ENCODE data around the gene ACR.

Gene ACR

DNA sequence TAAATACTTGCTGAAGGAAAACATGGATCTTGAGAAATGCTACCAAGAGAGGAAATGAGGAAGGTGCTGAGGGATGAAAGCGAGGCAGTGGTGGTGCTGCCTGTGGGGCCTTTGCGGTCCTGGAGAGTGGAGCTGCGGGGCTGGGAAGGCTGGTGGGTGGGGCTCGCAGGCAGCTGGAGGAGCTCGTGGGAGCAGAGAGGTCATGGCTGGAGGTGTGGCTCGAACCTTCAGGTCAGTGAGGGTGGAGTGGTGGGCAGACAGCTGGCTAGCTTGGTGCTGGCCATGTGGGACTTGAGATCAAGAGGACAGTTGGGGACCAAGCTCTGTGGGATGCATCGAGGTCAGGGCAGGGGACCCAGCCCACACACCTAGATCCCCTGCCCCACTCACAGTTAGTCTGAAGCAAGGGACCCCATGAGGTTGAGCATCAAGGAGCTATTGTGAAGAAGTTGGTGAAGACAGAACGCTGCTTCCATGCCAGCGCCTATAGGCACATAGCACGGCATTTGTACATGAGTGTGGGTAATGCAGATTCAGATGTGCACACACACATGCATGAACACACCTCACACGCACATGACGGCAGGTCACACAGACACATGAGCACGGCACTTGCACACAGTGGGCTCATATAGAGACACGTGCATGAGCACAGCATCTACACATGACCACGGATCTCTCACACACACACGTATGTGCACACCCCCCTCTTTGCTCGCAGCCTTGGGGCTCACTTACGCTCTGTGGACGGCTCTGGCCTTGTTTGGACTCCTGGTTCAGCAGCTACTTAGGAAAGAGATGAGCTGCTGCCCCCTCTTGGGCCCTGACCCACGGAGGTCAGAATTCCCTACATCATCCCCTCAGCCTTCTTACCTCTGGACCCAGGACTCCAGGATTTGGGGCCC lies 34.9 kb upstream of the ACR start:
- DNase-seq: no peak

DNA sequence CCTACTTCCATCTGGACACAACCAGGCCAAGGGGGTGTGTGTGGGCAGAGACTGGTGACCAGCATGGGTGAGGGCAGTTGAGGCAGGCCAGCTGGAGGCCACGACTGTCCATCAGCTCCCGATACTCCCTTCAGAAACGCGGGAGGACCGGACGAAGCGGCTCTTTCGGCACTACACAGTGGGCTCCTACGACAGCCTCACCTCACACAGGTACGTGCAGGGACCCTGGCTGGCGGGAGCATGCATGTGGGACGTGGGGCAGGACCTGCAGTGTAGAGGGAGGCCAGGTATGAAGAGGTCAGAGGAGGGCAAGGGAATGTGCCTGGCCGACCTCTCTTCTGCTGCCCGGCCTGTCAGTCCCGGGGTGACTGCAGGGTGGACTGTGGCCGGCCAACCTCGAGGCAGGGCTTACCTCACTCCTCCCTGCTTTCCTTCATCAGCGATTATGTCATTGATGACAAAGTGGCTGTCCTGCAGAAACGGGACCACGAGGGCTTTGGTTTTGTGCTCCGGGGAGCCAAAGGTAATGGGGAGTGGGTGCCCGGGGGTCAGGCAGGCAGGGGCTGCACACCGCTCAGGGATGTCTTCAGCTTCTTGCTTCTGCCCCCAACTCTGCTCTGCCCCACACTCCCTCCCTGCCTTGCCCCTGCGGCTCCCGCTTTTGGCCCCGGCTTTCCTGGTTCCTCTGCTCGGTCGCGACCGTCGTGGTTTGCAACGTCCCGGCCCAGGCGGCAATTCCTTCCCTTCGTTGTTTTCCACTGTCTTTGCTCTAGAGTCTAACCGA lies 34.1 kb upstream of the ACR start:
- DNase-seq: no peak

DNA sequence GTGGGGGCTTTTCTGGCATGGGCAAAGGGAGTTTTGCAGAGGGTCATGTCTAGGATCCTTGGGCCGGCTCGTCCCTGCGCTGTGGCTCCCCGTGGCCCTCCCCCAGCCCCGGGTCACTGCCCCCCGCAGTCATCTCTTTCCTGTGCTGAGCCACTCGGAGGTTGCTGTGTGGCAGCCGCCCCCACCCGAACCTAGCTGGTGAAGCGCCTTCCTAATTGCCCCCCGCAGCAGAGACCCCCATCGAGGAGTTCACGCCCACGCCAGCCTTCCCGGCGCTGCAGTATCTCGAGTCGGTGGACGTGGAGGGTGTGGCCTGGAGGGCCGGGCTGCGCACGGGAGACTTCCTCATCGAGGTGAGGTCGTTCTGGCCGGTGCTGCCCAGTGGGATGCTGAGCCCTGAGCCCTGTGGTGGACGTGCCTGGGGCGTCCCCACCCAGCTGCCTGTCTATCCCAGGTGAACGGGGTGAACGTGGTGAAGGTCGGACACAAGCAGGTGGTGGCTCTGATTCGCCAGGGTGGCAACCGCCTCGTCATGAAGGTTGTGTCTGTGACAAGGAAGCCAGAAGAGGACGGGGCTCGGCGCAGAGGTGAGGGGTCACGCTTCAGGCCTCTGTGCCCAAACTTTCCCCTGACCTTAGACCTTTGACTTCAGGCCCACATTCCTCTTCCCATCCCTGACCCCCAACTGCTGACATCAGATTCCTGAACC lies 33.3 kb upstream of the ACR start:
- DNase-seq: no peak

DNA sequence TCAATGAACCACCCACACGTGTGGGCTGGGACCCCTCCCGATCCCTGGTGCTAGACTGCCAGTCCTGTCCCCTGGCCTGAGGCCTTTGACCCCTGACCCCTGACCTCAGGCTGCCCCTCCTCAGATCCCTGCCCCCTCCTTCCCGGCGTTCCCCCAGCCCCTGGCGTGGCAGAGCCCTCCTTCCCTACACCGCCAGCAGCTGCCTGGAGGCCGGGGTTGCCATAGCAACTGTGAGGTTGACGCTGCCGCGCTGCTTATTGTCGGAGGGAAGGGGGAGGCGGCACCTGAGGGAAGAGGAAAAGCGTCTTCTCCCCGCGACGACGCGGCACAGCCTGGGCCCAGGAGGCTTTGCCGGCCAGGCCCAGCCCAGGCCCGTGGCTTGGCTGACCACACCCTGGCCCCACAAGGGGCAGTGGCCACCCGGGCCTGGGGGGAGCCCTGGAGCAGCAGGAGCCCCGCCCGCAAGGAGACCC lies 32.7 kb upstream of the ACR start:
- no peak for DNase-seq

DNA sequence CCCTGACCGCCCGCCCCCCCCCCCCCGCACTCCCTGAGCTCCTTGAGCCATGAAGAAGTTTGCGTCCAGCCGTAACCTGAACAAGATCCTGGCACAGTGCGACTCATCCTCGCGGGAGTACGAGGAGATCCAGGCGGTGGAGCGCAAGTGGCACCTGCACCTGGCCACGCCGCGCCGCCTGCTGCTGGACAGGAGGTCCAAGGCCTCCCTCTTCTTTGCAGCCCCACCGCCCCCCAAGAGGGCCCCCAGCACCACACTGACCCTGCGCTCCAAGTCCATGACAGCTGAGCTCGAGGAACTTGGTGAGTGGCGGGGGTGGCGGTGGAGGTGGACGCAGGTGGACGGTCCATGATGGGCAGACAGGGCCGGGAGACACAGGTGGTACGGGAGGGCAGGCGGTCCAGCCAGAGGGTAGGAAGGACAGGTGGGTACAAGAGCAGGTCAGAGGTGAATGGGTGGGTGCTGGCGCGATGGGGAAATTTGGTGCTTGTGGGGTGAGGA lies 32.1 kb upstream of the ACR start:
- DNase-seq: no peak

DNA sequence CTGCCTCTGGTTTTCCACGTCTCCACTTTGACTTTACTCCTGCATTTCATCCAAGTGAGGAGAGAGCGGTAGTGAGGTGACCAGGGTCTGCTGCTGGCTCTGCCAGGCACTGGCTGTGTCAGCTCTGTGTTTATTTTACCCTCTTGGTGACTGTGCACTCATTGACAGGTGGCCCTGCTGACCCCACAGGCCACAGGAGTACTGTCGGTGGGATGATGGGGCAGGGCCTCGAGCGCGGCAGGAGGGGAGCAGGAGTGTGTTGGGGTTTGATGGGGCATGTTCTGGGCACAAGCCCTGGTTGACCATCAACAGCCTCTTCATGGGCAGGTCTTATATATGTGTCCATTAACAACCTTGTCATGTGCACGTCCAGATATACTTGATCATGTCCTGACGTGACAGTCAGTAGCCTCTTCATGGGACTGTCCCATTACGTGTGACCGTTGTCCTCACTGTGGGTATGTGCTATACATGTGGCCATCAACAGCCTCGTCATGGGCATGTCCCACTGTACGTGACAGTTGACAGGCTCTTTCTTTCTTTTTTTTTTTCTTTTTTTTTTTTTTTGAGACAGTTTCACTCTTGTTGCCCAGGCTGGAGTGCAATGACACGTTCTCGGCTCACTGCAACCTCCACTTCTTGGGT lies 31.4 kb upstream of the ACR start:
- DNase-seq: no peak

DNA sequence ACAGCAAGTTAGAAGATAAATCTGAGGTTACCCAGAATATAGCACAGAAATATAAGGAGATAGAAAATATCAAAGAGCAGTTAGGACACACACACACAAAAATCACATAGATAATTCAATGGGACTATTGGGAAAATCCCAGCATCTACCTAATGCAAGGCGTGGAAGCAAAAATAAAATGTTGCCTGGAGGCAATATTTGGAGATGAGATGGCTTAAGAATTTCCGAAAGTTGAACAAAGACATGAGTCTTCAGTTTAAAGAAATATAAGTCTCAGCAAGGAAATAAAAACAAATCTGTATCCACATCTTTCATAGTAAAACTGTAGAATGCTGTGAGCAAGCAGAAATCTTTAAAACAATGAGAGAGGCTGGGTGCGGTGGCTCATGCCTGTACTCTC lies 29.5 kb upstream of the ACR start:
- no peak for DNase-seq

DNA sequence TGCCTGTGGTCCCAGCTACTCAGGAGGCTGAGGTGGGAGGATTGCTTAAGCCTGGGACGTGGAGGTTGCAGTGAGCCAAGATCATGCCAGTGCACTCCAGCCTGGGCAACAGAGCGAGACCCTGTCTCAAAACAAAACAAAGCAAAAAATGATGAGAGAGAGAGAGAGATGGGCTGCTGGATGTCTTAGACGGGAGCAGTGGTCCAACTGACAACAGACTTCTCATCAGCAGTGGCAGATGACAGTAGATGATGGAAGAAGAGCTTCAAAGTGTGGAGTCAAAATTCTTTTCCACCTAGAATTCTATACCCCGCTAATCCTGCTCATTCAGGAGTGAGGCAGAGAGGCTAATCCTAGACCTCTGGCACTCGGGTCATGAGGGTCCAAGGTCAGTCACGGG lies 29.0 kb upstream of the ACR start:
- DNase-seq: no peak

DNA sequence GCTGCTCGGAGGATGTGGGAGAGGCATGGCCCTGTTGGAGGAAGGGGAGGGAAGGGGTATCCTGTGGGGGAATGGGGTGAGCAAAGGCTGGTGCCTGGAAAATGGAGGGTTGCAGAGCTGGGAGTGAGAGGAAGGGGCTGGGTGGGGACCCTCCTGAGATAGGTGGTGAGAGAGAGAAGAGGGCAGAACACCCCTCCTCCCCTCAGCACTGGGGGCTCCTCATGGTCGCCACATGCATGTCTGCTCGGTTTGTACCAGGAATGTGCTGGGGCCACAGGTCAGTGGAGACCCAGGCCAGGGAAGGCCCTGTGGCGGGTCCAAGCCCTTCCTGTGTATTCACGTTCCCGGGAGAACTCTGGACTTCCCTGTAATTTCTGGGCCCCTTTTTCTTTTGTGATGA lies 27.8 kb upstream of the ACR start:
- no peak for DNase-seq

DNA sequence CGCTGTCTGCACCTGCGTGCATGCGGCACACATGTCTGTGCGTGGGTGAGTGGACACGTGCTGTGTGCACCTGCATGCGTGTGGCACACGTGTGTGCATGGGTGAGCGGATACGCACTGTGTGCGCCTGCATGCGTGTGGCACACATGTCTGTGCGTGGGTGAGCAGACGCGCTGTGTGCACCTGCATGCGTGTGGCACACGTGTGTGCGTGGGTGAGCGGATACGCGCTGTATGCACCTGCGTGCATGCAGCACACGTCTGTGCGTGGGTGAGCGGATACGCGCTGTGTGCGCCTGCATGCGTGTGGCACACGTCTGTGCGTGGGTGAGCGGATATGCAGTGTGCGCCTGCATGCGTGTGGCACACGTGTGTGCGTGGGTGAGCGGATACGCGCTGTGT lies 27.1 kb upstream of the ACR start:
- no peak for DNase-seq

DNA sequence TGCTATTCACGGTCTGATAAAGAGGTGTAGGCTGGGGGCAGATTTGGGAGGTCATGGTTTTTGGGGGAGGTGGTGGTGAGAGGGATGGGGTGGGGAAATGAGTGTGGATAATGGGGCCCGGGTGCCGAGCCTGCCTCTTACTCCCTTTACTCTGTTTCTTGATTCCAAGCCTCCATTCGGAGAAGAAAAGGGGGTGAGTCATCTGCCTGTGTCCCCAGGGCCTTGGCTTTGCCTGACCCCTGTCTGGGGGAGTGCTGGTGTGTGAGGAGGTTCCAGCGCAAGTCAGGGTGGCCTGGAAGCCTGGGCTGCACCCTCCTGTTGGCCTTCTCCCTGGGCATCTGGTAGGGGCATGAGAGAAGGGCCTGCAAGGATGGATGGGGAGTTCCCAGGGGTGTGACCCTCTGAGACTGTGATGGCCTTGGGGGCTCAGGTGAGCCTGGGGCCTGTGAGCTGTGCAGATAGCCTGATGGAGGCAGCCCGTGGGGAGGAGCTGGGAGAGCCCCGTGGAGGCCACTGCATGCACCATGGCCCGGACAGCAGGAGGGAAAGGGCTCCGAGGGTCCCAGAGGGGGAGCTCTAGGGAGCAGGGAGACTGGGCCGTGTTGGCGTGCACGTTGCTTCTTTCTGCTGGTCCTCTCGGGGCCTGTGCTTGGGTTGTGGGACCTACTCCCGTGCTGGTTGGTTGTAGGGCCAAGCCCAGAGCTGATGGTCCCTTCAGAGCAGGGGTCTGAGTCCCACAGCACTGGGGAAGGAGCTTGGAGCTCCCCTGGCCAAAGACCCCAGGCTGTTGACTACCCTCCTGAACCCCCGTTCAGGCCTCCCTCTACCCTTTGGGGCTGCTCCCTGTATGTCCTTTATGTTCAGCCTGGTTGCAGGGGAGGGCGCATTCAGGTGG lies 26.3 kb upstream of the ACR start:
- DNase-seq: no peak

DNA sequence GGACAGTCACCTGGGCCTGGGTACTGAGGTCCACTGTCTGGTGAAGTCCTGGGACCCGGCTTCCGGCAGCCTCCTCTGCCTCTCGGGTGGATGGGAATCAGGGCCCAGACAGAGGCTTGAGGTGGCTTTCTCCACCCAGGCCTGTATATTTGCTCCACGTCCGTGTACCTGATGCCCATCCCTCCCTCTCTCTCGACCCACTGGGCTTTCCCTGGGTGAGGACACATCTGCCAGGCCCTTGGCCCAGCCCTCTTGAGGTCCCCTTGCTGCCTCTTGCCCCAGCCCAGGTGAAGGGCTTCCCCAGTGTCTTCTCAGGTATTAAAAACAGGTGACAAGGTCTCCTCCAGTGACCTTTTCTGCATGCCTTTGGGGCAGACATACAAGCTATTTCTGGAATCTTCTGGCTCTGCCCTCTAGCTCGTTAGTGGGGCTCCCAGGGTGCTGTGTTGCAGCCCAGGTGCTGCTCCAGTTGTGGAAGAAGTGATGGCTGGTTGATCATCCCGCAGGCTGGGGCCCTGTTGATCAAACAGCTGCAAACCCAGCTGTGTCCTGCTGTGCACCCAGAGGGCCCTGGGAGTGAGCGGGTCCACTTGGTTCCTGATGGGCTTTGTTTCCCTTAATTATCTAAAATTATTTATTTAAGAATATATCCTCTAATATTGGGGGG lies 25.5 kb upstream of the ACR start:
- no peak for DNase-seq

DNA sequence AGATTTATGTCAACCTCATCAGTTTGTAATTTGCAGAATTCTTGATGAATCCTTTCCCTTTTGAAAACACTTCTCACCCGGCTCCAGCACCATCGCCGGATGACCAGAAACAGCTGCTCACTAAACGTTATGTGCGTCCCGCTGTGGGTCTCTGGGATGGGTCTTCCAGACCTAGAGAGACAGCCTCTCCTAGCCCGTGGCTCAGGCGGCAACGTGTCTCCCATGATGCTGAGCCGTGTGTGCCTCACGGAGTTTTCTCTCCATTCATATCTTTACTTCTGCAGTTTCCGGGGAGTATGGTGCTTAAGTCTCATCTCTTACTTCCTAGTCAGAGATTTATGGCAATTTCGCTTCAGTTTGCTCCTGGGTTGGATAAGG lies 25.0 kb upstream of the ACR start:
- DNase-seq: no peak

DNA sequence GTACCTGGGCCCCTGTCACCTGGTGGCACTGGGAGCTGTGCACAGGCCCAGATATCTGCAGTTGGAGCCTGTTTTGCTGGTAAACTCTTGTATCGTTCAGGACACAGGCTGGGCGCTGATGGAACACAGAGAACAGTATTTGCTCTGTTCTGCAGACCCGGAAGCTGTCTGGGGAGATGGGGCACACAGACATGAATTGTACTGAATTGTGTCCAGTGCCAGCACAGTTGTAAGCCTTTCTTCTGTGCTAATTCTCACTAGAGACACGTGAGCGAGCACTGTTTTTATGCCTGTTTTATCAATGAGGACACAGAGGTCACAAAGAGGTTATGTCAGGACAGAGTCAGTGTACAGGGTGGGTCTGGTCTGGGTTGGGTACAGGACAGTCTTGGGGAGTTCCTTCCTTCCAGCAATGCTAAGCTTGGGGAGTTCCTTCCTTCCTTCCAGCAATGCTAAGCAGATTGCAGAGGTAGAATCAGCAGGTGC lies 24.4 kb upstream of the ACR start:
- no peak for DNase-seq

DNA sequence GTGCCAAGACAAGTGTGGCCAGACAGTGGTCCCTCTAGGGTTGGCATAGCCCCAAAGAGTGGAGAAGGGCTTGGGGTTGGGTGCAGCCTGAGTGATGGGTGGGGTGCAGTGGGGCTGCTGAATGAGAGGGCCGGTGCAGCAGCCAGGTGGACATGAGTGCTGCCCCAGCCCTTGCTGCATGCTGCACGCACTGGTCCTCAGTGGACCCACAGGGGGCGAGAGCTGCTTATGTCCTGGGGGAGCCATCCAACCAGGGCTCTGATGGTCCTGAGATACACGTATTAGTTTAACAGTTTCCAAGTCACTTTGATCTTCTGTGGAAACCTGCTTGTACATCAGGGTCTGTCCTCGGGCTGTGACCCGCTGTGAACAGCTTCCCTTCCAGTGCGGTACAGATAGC lies 23.9 kb upstream of the ACR start:
- no peak for DNase-seq

DNA sequence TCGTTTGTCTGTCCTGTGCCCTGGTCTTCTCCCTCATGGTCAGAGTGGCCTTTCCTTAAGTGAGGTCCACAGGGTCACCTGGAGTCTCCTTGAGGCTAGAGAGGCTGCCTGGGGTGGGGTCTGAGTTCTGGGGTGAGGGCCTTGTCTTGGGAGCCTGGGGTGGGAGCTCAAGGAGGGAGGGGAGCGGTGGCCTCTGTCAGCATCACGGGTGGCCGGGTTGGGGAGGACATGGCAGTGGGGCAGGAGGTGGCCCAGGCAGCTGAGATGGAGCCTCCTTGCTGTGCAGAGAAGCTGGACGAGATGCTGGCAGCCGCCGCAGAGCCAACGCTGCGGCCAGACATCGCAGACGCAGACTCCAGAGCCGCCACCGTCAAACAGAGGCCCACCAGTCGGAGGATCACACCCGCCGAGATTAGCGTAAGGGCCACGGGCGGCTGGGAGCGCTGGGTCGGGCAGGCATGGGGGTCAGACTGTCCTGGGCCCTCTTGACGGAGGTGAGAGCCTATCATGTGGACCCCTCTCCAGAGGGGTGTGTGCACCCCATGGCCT lies 23.3 kb upstream of the ACR start:
- no peak for DNase-seq

DNA sequence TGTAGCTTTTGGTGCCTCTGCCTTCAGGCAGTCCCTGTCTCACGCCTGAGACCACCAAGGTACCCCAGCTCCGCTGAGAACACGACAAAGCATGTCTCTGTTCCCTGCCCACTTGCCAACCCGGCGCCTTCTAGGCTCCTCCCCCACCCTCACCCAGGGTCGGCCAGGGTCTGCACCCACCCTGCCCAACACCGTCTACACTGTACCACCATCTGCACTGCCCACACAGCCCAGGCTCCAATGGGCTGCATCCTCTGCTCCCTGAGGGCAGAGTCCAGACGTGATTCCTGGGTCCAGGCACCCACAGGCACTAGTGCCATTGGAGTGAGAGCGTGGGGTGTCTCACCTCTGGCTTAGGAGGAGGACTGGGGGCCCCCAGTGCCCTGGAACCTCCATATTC lies 22.8 kb upstream of the ACR start:
- no peak for DNase-seq

DNA sequence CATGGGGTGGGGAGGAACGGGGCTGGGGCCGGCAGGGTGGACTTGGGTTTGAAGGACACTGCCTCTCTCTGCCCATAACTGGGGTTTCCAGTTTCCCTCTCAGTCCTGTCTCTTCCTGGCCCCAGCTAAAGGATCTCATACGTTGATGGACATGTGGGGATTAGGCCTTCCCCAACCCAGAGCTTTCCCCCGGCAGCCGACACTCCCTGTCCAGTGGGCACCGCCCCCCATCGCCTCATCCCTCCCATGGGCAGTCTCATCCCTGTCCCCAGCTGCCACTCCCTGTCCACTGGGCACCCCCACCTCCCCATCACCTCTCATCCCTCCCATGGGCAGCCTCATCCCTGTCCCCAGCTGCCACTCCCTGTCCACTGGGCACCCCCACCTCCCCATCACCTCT lies 22.2 kb upstream of the ACR start:
- no peak for DNase-seq

DNA sequence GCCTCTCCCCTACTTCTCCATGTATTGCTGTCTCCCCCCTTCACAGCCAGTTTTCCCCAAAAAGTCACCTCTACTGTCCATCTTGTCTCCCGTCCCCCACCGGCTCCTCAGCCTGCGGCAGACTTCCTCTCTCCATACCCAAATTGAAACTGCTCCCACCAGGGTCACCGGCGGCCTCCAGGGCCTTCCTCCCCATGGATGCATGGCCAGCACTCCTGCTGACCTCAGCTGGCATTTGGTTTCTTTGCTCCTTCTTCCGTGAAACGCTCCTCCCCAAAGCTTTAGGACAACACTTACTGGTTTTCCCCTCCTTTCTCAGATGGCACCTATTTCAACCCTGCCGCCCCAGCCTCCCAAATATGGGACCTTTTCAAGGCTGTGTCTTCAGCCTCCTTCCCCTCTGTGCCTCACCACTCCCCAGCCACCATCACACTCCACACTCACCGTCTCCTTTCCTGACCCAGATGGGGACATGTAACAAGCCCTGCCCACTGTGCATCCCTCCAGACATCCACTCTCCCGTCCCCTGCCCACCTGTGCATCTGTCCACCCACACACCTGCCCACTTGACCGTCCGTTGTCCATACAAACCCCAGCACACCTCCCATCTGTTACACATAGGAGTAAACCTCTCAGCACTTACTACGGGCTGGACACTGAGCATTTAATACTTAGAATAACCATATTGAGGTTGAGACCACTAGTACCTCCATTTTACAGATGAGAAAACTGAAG lies 21.5 kb upstream of the ACR start:
- no peak for DNase-seq

Measured in suppressor macrophage (primary cell).